Thyroid gland (tissue), 4 donors: Measurements from ENCODE around the gene IFTAP.

Experiments
- POLR2A ChIP-seq, 2 donors: fragments of 450-650 bp; IDR thresholded peaks; one replicate each; pipeline ENCODE4 v1.6.1; 2017; ENCODE audit warnings: antibody characterized with exemption in 2 of 2, mild to moderate bottlenecking in 2 of 2, moderate library complexity in 1 of 2
- TF ChIP-seq, protein P1 (sequence below), 6 experiments: fragments of 200-600 bp in 3 of 6; fragments of 450-650 bp in 3 of 6; sonication (generic) in 3 of 6; IDR thresholded peaks; one replicate each; pipeline ENCODE4 v1.5.1; 2016 to 2019; ENCODE audit warnings: antibody characterized with exemption in 6 of 6, mild to moderate bottlenecking in 2 of 6, inconsistent platforms in 1 of 6, moderate library complexity in 1 of 6

DNA sequence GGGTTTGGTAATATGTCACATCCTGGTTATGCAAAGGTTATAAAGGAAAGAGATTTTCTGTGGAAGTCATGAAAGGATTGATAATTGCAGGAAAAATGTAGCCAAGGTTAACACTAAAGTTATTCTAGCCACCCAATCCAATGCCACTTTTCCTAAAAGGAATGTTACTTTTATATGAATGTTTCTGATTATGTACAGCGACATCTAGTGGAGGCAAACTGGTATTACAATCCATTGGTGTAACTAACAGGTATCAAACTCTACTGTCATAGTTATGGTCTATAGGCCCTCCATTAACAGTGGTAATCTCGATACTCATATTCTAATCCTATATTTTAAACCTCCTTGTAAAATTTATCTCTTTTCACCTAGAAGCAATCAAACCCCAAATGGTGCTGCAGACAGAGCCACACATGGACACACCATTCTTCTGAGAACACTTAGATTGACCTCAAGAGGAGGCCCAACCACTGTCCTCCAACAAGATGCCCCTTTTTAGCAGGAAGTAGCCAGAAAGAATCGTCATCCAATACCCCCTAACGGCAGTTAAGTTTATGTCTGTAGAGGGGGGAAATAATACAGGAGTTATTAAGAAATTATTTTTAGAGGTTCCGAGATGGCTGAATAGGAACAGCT is 78.6 kb downstream of the IFTAP start:
- no peak for TF ChIP-seq POLR2A (IDR thresholded peaks at IDR 0.05)
- TF ChIP-seq, protein P1, sequence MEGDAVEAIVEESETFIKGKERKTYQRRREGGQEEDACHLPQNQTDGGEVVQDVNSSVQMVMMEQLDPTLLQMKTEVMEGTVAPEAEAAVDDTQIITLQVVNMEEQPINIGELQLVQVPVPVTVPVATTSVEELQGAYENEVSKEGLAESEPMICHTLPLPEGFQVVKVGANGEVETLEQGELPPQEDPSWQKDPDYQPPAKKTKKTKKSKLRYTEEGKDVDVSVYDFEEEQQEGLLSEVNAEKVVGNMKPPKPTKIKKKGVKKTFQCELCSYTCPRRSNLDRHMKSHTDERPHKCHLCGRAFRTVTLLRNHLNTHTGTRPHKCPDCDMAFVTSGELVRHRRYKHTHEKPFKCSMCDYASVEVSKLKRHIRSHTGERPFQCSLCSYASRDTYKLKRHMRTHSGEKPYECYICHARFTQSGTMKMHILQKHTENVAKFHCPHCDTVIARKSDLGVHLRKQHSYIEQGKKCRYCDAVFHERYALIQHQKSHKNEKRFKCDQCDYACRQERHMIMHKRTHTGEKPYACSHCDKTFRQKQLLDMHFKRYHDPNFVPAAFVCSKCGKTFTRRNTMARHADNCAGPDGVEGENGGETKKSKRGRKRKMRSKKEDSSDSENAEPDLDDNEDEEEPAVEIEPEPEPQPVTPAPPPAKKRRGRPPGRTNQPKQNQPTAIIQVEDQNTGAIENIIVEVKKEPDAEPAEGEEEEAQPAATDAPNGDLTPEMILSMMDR (IDR thresholded peaks at IDR 0.05): peak; percentile 63 to 91 (median 82)
